Adipose tissue (tissue), 3 donors: ENCODE measurements around the gene CAMTA1. TPM values are rescaled to one million over a fixed set of nuclear protein-coding genes. Genes with fewer than 3 reads are reported as not detected.

ENCODE experiments used
- H3K27ac ChIP-seq: one replicate; pipeline ENCODE4 v1.5.1; 2013; ENCODE audit warnings: low read depth, low read length
- WGBS, 3 donors: extraction: QIAGEN DNeasy Blood & Tissue Kit; methylation state at CpG; one replicate each; pipeline ENCODE4 v1.1.7; 2013; 5-methylcytosine and 5-hydroxymethylcytosine counted together
- polyA plus RNA-seq, 3 donors: library from polyadenylated mRNA; stranded (reverse); fragments of 200-250 nt; gene quantifications; one replicate each; pipeline ENCODE4 v1.2.3, GENCODE V29; 2013
- donor health status: healthy with polysubstance abuse.
- donor health status: Bipolar disorder and iron deficiency.
- donor health status: healthy.

CAMTA1 gene
- polyA plus RNA-seq, 3 donors = 25.7 to 111 (median 60.2) TPM

- WGBS, 3 donors = 82 to 89% (median 88%) methylated on average over 19 to 20 of the region's 20 CpGs
- no peak overlapping the region for H3K27ac ChIP-seq
Measured at GRCh38 chr1:7436056-7437005, 651.1 kb downstream of the CAMTA1 start.

DNA sequence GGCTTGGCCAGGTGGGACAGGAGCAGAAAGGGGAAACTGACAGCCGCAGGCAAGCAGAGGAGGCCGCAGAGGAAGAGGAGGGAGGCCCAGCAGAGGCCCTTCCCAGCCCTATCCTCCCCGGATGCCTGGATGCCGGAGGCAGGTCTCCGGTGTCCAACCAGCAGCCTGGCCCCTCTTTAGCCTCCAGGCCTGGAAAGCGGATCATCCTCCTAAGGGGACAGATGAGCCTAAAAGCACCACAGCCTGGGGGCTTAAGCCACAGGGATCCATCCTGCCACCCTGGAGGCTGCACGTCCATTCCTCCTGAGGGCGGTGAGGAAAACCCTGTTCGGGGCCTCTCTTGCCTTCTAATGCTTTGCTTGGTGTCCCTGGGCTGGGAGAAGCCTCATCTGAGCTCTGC is 651.8 kb downstream of the CAMTA1 start:
- 89 to 95% (median 95%) methylated on average over 8 to 9 of the region's 9 CpGs for WGBS, 3 donors
- no peak overlapping the region for H3K27ac ChIP-seq

DNA sequence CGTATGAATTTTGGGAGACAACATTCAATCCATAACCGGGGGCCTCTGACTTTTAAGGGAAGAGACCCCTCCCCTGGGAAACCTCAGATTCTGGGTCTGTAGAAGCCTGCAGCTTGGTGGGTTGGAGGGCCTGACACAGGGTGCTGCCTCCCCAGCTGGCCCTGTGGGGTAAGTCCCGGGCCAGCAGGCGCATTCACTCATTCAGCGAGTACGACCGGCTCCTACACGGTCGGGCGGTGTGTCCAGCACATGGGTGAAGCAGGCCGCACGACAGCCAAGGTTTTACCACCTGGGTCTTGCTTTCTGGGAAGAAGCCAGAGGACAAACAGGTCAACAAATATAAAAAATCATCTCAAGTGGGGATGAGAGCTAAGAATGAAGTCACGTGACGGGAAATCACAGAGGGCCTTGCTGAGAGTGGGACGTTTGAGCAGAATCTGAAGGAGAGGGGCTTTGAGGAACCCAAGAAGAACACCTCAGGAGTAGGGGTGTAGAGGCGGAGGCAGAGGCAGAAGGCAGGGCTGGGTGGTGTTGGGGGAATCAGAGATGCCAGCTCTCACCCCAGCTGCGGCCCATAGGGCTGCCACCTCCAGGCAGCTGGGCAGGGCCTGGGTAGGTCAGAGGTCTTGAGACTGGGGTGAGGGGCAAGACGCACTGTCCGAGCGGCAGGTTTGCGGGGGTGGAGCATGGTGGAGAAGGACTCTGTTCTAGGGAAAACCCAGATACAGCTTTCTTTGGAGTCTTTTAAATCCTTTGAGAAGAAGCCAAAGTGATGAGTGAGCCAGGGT is 652.5 kb downstream of the CAMTA1 start:
- WGBS, 3 donors = 93 to 94% (median 94%) methylated on average over 21 of the region's 21 CpGs
- H3K27ac ChIP-seq = no peak overlapping the region

DNA sequence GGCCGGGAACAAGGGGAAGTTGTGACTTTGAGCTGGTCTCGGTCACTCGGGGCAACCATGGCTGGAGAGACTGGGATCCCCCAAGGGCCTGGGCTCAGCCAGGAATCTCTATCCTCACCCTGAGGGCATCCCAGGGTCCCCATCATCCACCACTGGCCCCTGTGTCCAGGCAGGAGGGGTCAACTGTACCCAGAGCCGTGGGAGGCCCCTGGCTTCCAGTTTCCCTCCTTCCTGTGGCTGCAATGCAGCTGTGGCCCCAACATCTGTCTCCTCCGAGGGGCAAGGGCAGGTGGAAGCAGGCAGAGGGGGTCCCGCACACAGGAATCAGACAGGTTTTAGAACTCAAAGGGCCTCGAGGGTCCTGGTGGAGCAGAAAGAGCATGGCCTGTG is 653.1 kb downstream of the CAMTA1 start:
- 74 to 90% (median 82%) methylated on average over 6 to 7 of the region's 7 CpGs for WGBS, 3 donors
- H3K27ac ChIP-seq = no peak overlapping the region

DNA sequence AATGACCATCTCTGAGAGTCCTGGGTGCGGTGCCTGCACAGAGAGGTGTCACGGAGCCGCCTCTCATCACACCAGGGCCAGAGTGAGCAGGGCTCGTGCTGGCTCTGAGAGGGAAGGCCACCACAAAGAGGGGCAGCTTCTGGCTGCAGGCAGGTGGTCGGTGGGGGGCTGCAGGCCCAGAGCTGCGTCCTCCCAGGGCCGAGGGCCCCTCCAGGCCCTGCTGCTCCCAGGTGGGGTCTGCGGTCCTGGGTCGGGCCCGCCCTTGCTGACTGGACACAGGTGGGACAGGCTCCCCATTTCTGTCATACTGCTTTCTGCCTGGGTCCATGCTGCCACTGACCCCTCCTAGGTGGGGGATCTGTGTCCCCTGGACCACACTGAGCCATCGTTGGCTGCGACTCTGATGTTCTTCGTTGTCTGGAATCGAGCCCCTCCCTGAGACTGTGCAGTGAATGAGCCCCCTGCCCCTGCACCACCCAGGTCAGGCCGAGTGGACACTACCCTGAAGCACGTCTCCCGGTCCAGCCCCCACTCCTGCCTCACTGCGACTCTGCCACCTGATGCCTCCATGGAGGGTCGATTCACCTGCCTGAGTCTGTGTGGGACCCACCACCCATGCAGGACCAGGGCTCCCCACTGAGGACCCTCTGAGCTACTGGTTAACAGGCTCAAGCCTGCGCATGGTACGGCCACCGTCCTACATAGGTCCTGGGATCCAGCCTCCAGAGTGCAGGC is 653.8 kb downstream of the CAMTA1 start:
- H3K27ac ChIP-seq = no peak overlapping the region
- WGBS, 3 donors = 95 to 96% (median 96%) methylated on average over 22 of the region's 22 CpGs

DNA sequence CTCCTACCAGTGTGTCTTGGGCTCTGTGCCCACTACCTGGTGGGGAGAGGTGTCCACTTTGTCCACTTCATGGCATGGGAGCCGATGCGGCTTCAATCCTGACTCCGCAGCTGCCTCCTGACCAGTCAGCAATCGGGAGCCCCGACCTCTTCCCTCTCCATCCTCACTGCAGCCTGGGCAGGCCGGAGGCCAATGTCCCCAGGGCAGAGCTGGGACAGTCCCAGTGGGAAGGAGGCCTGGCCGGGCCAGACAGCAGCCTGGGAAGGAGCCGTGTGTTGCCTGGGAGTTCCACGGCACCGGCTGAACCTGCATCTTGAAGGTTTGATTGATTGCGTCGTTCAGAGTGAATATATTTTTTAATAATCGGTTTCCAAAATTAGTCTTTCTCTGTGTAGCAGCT is 654.9 kb downstream of the CAMTA1 start:
- WGBS, 3 donors = 59 to 87% (median 82%) methylated on average over 13 of the region's 13 CpGs

DNA sequence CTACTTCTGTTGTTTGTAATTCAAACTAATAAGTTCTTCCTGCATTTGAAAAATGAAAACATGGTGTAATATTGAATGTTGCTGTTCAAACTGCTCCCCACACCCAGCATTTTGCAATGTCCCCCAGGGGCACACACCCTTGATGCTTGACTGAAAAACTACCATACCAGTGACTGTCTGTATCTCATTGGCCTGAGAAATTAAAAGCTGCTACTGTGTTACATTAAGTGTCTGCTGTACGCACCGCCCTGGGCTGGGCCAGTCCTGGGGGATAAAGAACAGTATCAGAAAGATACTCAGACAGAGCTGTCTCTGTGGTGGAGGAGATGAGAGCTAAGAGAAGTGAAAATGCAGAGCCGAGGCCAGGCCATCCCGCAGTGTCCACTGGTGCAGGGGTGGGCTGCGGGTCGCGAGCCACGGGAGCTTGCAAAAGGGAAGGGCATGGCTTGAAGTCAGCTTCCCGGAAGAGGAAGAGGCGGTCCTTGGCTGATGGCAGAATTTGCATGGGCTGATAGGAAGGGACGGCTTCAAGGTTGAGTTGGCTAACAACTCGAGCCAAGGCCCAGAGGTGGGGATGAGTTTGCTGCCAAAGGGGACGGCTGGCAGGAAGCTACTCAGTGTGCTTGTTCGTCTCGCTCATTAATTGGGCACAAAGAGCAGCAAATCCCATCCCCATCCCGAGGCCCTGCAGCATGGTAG is 656.0 kb downstream of the CAMTA1 start:
- WGBS, 3 donors = 61 to 68% (median 65%) methylated on average over 16 of the region's 16 CpGs
- H3K27ac ChIP-seq = no peak overlapping the region

More for the DNA sequence above, 654.9 kb downstream of the CAMTA1 start:
- no peak overlapping the region for H3K27ac ChIP-seq

- WGBS, 3 donors = 93 to 96% (median 94%) methylated on average over 9 of the region's 9 CpGs
- H3K27ac ChIP-seq = no peak overlapping the region
Measured at GRCh38 chr1:7442036-7442435, 656.8 kb downstream of the CAMTA1 start.

DNA sequence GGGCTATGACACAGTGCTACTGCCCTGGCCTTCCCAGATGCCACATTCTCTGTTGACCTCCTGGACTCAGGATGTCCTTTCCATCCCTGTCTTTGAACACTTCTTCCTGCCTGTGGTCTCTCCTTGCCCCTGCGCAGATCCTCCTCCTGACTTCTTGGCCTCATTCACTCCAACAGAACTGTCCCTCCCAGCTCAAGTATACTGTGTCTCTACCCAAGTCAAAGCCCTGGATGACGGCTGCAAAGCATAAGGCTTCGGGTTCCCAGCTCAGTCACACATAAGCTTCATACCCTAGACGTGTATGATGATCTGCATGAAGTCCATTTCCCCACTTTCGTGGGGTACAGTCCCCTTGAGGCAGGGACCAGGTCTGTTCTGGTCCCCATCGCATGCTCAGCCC is 657.7 kb downstream of the CAMTA1 start:
- WGBS, 3 donors = 94 to 97% (median 96%) methylated on average over 6 of the region's 6 CpGs

DNA sequence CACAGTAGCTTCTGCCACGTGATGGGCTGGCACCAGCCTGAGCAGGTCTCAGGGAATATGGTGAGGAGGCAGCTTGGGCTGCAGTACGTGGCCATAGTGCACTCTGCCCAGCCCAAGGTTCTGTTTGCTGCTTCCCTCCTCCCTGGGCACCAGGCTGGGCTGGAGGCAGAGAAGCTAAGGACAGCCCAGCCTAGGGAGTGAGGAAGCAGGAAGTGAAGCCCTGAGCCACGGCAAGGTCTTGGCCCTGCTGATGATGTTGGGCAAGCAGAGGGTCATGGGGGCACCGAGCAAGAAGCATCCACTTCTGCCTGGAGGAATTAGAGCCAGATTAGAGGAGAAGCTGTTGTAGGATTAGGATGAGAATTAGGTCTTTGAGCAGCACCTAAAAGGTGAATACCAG is 659.1 kb downstream of the CAMTA1 start:
- 60 to 79% (median 65%) methylated on average over 4 of the region's 4 CpGs for WGBS, 3 donors

More for the DNA sequence above, 657.7 kb downstream of the CAMTA1 start:
- H3K27ac ChIP-seq = no peak overlapping the region

DNA sequence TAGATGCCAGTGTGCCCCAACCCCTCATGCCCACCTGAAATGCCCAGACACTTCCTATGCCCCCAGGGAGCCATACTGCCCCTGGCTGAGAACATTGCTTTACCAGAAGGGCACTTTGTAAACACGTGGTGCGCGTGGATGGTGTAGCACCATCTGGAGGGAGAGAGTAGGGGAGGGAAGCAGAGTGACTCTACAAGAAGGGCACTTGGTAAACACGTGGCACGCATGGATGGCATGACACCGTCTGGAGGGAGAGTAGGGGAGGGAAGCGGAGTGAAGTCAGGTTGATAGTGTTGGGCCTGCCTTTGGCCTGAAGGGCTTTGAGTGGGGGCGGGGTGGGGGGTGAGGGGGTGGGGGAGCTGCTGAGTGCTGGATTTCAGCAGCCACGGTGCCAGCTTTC is 661.8 kb downstream of the CAMTA1 start:
- no peak overlapping the region for H3K27ac ChIP-seq
- WGBS, 3 donors = 67 to 87% (median 81%) methylated on average over 9 of the region's 9 CpGs

More for the DNA sequence above, 659.1 kb downstream of the CAMTA1 start:
- no peak overlapping the region for H3K27ac ChIP-seq

- H3K27ac ChIP-seq = no peak overlapping the region
- 49 to 96% (median 88%) methylated on average over 6 of the region's 6 CpGs for WGBS, 3 donors
Measured at GRCh38 chr1:7447736-7448135, 662.5 kb downstream of the CAMTA1 start.

DNA sequence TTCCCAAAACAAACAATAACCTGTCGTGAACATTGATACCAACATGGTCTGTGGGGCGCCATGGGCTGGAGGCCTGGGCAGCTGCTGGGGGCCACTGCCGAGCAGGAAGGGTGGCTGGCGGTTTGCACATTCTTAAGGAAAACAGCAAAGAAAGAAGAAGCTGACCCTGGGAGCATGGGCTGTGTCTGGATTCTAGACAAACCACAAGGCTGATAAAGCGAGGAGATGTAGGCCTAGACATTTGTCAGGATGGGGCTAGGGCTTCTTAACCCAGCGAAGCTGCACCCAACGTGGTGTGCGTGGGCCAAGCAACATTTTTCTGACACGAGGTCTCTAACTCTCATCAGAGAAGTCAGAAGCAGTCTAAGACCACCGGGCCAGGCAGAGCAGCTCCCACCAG is 663.7 kb downstream of the CAMTA1 start:
- no peak overlapping the region for H3K27ac ChIP-seq
- 78 to 94% (median 91%) methylated on average over 10 of the region's 10 CpGs for WGBS, 3 donors

DNA sequence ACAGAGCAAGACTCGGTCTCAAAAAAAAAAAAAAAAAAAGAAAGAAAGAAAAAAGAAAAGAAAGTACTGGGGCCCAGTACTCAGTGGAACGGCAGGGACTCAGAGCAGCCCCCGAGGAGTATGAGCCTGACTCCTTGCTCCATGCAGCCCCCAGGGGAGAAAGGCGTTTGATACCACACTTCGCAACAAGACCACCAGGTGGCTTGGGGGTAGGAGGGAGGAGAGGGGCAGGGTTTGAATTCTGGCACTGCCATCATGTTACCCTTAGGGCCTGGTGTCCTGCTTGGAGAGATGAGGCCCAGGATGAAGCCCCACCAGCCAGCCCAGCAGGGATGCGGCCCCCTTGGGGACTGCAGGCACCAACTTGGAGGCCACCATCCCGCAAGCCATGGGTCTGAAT is 664.5 kb downstream of the CAMTA1 start:
- no peak overlapping the region for H3K27ac ChIP-seq

DNA sequence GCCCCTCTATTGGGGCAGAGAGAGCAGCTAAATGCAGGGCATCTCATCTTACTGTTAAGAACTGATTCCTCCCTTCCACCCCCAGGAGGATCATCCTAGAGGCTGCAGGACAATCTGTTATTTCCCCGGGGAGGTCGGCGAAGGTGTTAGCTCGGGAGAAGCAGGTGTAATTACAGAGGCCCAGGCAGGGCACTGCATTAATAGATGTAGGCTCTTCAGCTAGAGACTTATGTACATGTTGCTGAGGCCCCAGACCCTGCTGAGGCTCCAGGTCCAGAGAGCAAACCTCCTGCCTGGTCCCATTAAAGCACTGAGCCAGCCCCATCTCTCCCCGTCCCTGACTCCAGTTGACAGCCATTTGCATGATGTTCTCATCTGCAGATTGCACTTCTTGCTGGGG is 665.6 kb downstream of the CAMTA1 start:
- no peak overlapping the region for H3K27ac ChIP-seq
- WGBS, 3 donors = 81 to 86% (median 85%) methylated on average over 5 of the region's 5 CpGs

More for the DNA sequence above, 664.5 kb downstream of the CAMTA1 start:
- 94 to 97% (median 95%) methylated on average over 6 to 7 of the region's 7 CpGs for WGBS, 3 donors

GRCh38 chr1:7453038-7453437 is 667.8 kb downstream of the CAMTA1 start:
- no peak overlapping the region for H3K27ac ChIP-seq
- WGBS, 3 donors = 71 to 79% (median 78%) methylated on average over 6 of the region's 6 CpGs

DNA sequence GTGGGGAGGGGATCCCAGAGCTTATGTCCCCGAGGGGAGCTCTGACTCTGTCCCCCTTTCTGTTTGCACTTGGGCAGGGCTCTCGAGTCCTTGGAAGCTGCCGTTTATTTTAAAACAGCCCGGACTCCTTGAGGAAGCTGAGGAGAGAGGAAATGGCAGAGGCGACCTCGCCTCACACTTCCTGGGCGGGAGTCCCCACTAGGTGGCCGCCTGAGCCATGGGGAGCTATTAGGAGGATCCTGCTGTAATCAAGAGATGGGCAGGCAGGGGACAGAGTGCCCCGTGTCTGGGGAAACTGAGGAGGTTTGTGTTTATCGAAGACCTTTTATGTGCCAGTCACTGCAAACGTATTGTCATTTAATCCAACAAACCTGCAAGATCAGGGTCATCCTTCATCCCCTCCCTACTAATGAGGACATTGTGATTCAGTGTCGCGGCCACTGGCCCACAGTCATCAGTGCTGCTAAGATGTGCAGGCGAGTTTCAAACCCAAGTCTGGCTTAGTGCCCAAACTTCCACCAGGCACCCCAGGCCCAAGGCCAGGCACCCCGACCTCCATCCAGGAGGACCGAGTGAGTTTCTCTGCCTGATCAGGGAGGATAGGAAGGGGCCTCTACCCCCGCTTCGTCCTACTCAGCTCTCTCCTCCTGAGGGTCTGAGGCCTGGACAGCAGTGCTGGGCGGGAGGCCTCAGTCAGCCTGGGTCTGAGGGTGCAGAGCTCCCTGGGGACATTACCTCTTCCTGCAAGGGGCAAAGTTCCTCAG is 669.0 kb downstream of the CAMTA1 start:
- H3K27ac ChIP-seq = no peak overlapping the region
- 55 to 69% (median 63%) methylated on average over 19 of the region's 19 CpGs for WGBS, 3 donors
